VCaP (cell line): Measurements from ENCODE around the gene PHETA1.

Experiments
- H3K27ac ChIP-seq: fragments of 450-650 bp; 2 replicates; pipeline ENCODE4 v1.5.1; 2017
- TF ChIP-seq, protein P1 (sequence below): fragments of 450-650 bp; conservative IDR thresholded peaks from 2 replicates; pipeline ENCODE4 v1.5.1; 2017; ENCODE audit warnings: mild to moderate bottlenecking, moderate library complexity

The PHETA1 gene

DNA sequence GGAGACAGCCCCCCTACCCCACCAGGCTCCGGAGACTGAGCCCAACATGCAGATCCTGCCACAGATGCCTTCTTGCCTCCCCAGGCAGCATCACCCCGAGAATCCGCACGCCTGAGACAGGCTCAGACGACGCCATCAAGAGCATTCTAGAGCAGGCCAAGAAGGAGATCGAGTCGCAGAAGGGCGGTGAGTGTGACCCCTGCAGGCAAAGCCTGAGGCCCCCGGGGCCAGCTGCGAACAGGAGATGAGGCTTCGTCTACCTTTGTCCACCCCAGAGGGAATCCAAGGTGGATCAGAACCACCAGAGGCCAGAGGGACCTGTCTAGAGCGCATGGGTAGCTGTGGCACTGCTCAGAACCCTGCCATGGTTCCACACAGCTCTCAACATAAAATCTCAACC lies 56.9 kb downstream of the PHETA1 start:
- TF ChIP-seq, protein P1, sequence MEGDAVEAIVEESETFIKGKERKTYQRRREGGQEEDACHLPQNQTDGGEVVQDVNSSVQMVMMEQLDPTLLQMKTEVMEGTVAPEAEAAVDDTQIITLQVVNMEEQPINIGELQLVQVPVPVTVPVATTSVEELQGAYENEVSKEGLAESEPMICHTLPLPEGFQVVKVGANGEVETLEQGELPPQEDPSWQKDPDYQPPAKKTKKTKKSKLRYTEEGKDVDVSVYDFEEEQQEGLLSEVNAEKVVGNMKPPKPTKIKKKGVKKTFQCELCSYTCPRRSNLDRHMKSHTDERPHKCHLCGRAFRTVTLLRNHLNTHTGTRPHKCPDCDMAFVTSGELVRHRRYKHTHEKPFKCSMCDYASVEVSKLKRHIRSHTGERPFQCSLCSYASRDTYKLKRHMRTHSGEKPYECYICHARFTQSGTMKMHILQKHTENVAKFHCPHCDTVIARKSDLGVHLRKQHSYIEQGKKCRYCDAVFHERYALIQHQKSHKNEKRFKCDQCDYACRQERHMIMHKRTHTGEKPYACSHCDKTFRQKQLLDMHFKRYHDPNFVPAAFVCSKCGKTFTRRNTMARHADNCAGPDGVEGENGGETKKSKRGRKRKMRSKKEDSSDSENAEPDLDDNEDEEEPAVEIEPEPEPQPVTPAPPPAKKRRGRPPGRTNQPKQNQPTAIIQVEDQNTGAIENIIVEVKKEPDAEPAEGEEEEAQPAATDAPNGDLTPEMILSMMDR = no peak
- no peak overlapping the region for H3K27ac ChIP-seq

DNA sequence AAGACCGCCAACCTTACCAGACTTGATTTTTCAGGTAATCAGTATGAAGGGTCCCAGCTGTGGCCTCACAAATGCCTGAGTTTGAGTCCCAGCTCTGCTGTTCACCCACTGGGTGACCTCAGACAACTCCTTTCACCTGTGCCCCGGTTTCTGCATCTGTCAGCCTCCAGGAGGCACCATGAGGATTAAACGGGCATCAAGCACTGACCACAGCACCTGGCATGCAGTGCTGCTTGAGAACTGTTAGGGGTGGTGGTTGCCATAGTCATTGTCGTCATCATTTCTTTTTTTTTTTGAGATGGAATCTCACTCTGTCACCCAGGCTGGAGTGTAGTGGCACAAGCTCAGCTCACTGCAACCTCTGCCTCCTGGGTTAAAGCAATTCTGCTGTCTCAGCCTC lies 57.9 kb downstream of the PHETA1 start:
- H3K27ac ChIP-seq = no peak overlapping the region
- TF ChIP-seq, protein P1 = no peak
